ENCODE data around the gene FGR.
"Not testable (repeated sequence)": the region's sequence is repeated elsewhere in the genome, so short reads cannot be mapped to it uniquely, and the experiment has no call there.

FGR gene

DNA sequence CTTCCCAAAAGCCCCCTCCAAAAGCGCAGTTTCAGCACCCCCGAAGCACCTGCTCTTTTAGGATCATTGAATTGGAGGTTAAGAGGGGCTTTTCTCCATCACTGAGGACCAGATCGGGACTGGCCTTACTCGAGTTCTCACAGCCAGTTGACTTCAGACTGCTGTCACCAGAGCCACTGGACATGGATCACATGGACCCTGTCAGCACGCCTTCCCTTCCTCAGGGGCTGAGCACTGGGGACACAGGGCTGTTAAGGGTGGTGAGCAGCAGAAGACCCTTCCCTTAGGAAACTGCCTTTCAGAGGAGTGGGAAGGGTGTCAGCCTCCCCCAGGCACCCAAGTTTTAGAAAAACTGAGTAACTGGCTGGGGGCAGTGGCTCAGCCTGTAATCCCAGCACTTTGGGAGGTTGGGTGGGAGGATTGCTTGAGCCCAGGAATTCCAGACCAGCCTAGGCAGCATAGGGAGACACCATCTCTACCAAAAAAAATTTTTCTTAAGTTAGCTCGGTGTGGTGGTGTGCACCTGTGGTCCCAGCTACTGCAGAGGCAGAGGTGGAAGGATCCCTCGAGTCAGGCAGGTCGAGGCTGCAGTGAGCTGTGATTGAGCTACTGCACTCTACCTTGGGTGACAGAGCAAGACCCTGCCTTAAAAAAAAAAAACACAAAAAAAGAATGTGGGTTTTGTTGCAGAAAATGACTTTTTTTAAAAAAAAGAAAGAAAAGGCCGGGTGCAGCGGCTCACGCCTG lies 584 bp upstream of the FGR start:
- no peak overlapping the region for H3K4me3 ChIP-seq (ENCODE audit: low read depth, low read length)

DNA sequence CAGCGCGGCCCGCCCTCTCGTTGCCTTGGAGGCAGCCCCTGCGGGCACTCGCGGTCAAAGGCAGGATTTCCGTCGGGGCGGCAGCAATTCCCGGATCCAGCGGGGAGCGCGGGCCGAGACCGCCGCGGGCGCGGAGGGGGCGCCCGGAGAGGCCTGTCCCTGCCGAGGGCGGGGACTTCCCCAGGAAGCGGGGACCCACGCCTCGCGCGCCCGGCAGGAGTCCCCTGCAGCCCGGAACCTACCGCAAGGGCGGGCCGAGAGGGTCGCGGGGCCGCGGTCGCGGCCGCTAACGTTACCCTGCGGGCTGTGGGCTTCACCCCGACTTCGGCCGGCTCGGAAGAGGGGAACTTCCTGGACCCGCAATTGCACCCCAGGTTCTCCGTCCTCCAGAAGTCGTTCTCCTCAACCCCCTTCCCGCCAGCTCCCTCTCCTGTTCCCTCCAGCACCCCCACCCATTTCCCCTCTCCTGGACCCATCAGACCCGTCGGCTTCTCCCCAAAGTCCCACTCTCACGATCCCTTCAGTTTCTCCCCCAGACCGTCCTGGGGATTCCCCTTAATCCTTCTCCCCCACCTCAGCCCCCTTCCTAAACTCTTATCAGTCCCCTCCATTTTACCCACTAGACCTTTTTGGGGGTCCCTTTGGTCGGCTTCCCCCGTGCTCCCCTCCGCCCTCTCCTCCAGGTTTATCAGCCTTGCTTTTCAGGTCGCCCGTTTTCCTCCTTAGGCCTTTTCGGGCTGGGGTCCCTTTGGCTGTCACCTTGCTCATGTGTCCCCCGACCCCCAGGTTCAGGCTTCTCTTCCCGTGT lies 604 bp downstream of the FGR start:
- peak overlapping the region; percentile 40 for H3K4me3 ChIP-seq (ENCODE audit: low read depth, low read length)

DNA sequence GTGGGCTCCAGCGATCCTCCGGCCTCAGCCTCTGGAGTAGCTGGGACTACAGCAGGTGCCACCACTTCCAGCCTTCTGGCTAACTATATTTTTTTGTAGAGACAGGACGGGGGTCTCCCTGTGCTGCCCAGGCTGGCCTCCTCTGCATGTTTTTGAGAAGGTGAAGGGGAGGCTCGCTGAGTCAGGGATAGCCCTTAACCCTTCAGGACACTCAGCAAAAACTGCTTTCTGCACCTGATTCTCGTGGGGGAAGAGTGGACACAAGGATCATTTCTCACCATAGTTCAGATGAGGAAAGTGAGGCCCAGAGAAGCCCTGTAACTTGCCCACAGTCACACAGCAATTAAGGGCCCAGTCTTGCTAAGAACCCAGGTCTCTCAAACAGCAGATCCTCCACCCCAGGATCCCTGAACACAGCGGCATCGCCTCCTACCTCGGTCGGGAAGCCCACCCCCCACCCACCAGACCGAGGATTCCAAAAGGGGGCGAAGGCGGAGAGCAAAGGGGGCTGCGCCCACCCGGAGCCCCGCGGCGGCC lies 1.3 kb downstream of the FGR start:
- peak overlapping the region; percentile 40 for H3K4me3 ChIP-seq (ENCODE audit: low read depth, low read length)

DNA sequence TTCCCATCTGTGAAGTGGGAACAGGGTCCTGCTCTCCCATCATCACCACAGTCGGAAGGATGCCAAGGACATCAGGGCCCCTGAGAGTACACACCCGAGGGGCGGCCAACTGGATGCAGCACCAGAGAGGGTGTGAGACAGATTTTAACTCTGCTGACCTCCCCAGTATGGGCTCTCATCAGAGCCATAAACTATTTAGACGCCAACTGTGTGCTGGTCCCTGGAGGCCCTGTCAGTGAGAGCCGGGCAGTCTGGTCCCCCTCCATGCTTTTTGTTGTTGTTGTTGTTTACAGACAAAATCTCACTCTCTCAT lies 1.7 kb downstream of the FGR start:
- no peak overlapping the region for H3K4me3 ChIP-seq (ENCODE audit: low read depth, low read length)

DNA sequence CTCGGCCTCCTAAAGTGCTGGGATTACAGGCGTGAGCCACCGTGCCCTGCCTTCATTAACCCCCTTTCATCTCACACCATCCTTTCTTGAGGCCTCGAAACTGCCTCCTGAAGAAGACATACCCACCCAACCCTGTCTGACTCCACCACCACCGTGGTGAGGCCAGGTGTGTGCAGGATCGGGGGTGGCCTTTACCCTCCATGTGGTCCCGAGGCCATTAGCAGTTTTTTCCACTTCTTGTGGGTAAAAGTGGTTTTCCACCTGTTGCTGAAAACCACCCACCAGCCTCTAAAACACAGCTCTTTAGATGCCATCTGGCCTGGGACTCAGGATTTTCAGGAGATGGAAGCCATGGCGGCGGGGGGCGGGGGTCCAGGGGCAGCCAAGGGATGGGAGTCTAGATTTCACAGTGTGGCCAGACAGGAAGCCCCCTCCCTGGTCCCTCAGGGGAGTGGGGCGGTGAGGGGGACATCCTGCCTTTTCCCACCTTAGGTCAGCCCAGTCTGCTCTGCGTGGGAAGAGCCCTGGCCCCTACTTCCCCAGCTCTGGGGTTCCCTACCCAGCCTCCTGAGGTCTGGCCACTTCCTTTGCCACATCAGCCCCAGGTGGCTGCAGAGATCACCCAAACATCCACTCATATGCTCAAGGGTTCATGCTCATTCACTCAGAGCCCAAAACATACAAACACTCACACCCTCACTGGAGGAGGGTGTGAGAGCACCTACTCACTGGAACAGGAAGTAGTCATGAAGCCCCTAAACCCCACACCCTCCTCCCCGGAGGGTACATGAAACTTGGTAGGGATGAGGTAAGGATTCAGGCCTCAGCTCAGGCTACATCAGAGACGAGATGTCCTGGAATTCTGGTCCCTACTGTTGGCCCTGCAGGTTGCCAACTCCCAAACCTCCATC lies 2.3 kb downstream of the FGR start:
- H3K4me3 ChIP-seq (ENCODE audit: low read depth, low read length): no peak overlapping the region

DNA sequence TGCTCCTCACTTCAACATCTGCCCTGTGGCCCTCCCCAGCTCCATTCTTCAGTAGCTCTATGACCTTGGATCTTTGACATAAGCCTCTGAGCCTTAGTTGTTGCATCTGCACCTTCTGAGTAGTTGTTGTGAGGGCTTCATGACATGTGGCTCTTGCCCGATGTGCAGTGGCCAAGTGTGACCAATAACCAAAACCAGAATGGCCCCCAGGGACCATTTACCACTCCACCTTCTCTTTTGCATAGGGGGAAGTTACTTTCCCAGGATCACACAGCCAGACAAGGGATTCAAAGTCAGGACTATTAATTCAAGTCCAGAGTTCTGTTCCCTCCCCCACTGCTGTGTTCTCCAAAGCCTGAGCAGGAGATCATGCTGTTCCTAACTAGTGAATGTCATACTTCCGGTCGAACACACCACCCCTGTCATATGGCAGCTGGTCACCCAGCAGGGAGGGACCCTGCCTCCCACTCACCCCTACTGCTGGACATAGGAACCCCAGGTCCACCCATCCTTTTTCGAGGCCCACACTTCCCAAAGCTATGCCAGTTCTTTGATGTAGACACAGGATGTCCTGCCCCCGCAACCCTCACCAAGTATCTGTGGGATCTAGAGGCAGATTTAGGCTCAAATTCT lies 4.0 kb downstream of the FGR start:
- no peak overlapping the region for H3K4me3 ChIP-seq (ENCODE audit: low read depth, low read length)

DNA sequence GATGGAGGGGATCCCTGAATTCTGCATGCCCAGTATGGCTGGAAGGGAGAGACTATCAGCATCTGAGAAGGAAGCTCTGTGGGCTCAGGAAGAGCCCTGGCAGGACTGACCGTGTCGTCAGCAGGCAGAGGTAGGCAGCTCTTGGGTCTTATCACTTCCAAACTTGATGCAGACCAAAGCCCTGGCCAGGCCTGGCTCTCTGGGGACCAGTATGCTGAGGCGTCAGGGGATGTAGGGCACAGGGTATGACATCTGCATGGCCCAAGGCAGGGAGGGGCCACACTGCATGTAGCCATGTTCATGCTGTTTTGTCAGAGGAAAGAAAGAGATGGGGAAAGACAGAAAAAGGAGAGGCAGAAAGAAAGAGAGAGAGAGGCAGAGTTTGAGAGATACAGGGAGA lies 6.3 kb downstream of the FGR start:
- no peak overlapping the region for H3K4me3 ChIP-seq (ENCODE audit: low read depth, low read length)

DNA sequence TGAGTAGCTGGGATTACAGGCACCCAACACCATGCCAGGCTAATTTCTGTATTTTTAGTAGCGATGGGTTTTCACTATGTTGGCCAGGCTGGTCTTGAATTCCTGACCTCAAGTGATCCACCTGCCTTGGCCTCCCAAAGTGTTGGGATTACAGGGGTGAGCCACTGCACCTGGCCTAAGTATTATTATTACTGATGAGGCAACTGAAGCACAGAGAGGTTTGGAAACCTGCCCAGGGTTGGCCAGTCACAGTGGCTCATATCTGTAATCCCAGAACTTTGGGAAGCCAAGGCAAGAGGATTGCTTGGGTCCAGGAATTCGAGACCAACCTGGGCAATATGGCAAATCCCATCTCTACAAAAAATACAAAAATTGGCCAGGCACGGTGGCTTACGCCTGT lies 7.3 kb downstream of the FGR start:
- not testable (repeated sequence) for H3K4me3 ChIP-seq (ENCODE audit: low read depth, low read length)

DNA sequence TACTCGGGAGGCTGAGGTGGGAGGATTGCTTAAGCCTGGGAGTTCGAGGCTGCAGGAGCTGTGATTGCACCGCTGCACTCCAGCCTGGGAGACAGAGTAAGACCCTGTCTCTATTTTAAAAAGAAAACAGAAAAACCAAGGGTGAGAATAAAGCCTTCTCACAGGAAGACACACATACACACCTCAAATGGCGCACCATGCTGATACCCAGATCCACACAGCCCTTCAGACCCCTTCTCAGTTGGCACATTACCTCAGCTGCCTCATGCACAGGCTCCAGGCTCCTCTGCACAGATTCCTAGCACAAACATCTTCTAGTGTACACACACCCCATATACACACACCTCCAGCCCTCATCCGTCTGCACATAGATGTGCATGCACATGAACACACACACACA lies 7.9 kb downstream of the FGR start:
- H3K4me3 ChIP-seq (ENCODE audit: low read depth, low read length): no peak overlapping the region

DNA sequence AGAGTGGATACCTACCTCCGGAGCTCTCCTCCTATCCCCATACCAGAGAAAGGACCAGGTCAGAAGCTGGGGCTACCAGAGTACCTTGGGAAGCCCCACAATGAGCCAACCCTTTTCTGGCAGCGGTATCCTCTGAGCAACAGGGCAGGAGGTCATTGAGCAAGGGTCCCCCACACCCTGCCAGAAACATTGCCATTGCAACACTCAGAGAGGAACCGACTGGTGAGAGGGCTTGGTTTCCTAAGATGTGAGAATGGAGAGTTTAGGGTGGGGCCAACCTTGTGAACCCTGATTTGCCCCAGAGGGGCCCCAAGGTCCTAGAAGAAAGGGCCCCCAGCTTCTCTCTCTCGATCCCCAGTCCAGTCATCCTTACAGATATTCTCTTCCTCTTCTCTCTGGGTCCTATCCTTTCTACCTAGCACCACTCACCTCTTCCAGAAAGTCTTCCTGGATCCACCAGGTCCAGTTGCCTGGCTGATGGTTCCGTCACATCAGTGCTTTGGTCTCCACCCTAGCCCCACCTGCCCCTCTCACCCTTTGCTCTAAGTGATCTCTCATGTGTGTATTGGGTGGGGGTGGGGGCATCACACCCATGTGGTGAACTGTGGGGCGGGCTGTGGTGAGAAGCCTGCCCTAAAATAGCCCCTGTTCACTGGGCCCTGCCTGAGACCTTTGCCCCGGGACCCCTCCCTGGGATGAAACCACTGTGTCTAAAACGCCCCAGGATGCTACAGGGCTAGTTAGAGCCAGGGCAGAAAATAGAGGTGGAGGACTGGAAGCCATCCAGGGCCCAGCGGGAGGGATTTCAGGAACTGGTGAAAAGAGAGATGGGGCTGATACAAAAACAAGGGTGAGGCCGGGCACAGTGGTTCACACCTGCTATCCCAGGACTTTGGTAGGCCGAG lies 8.7 kb downstream of the FGR start:
- H3K4me3 ChIP-seq (ENCODE audit: low read depth, low read length): no peak overlapping the region

DNA sequence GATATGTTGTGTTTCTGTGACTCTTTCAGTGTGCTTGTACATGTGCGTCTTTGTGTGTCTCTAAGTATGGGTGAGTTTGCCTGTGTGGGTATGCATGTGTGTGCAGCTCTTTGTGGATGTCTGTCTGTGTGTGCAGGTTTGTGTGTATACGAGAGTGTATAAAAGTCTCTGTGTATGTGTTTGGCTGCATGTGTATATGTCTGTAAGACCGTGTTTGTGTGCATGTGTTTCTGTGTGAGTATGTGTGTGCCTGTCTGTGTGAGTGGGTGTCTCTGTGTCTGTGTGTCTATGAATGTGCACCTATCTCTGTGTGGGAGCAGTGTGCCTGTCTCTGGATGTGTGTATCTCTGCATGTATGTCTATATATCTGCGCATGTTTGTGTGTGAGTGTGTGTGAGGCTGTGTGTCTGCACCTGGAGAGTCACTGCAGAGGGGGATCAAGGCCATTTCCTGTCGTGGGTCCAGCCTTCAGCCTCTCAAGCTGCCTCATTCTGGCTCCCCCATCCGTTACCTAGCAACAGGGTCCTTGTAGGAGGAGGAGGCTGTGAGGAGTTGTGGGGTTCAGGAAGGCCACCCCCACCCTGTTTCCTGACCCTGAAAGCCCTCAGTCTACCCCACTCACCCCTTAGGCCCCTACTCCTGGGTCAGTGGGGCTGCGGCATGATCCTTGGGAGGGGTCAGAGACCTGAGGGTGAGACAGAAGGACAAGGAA lies 10.4 kb downstream of the FGR start:
- no peak overlapping the region for H3K4me3 ChIP-seq (ENCODE audit: low read depth, low read length)

DNA sequence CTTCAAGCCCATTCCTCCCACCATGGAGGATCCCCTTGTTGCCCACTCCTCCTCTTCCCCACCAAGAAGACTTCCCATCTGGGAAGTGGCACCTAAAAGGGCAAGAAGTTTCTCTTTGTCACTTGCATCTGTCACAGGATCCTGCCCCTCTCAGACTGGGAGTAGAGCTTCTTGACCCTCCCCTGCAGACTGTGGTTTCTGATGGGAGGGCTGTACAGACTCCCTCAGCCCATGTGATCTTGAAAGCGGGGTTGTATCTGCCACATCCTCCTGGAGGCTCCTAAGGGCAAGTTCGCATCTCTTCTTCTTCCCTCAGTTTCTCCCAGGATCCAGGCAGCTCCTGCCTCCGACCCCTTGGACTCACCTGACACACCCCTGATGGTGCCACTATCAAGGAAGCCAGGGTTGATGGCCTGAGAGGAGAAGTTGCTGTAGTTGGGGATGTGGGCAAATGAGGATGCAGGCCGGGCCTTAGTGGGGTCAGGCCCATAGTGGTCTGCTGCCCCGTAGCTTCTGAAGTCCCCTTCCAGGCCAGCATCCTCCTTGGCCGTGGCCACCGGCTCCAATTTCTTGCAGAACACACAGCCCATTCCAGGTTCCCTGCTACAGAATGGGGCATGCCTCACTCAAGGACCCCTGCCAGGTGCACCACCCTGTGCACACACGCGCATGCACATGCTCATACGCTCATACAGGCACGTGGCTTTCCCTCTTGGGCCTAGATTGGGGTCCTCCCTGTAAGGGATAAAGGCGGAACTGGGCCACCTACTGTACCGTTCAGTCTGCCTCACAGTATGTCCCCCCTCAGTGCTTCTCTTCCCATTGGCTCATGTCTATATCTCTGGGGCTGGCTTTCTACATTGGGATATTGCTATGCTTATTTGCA lies 11.4 kb downstream of the FGR start:
- H3K4me3 ChIP-seq (ENCODE audit: low read depth, low read length): no peak overlapping the region

DNA sequence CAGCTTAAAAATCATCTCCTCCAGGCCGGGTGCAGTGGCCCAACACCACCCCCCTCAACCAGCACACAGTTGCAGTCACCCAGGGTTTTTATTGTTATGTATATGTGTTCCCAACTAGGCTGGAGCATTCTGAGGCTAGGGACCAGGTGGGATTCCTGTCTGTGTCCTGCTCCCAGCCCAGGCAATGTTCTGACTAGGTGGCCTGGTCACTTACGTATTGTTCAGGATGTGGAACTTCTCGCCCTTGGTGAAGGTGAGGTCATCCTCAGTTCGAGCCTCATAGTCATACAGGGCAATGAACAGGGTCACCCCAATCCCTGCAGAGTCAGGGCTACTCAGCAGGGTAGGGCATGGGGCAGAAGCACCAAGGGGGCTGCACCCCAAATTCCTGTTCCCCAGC lies 12.2 kb downstream of the FGR start:
- H3K4me3 ChIP-seq (ENCODE audit: low read depth, low read length): no peak overlapping the region

DNA sequence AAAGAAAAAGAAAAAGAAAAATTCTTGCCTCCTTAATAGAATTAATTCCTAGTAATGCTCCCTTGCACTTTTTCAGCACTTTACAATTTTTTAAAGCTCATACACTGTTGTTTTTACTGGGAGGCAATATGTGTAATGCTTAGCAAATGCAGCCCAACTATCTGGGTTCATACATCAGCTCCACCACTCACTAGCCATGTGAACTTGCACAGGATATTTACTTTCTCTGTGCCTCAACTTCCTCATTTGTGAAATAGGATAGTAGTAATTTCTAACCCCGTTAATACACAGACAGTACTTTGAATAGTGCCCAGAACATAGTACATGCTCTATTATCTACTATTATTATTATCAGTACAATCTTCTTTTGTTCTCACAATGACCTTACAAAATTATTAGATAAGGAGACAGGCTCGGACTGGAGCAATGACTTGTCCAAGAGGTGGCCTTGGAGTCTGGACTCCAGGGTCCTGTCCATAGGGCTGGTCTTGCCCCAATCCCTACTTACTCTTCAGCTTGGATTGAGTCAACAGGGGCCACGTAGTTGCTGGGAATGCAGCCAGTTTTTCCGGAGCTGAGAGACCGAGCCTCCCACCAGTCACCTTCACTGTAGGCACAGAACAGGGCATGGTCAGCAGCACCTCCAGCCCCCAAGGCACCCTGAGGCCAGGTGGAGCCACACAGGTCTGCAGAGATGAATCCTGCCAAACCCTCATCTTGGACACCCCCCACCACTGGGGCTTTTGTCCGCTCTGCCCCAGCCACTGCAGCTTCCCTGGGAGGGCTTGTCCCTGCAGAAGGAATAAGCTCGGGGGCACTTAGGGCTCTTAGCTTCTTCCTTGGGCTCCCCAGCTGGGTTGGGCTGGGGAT lies 13.7 kb downstream of the FGR start:
- H3K4me3 ChIP-seq (ENCODE audit: low read depth, low read length): no peak overlapping the region

DNA sequence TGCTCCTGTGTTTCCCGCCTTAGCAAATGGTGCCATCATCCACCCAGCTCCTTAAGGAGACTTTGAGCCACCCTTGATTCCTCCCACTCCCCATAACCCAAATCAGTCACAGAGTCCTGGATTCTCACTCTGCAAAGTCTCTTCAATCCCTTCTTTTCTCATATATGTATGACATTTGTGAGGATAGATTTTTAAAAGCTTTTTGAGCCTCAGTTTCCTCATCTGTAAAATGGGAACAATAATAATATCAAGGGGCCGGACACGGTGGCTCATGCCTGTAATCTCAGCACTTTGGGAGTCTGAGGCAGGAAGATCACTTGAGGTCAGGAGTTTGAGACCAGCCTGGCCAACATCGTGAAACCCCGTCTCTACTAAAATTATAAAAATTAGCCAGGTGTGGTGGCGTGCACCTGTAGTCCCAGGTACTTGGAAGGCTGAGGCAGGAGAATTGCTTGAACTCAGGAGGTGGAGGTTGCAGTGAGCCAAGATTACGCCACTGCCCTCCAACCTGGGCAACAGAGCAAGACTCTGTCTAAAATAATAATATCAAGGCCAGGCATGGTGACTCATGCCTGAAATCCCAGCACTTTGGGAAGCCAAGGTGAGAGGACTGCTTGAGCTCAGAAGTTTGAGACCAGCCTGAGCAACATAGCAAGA lies 15.1 kb downstream of the FGR start:
- not testable (repeated sequence) for H3K4me3 ChIP-seq (ENCODE audit: low read depth, low read length)

DNA sequence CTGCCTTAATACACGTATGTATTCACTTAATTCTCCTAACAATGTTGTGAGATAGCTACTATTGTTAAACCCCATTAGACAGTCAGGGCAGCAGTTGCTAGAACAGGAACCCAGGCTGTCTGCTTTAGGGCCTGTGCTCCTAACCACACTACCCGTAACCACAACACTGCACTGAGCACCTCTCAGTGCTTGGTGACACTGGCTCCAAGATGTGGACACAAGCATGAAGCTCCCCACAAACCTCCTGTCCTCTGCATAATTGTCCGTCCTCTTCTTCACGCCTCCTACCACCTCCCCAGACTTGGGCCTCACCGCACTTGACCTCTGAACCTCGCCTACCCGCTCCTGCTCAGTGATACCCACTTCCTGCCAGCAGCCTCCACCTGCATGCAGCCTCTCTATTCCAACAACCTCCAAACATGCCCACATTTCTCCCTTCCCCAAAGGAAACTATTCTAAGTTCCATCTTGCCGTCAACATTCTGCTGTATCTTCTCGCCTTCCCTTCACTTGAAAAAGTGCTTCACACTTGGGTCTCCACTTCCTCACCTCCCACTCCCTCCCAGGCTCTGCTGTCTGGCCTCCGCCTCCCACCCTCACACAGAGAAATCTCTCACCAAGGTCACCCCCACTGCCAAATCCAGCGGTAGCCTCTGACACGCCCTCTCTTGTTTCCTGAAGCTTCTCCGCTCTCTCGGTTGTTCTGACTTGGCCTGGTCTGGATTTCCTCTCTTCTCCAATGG lies 16.5 kb downstream of the FGR start:
- no peak overlapping the region for H3K4me3 ChIP-seq (ENCODE audit: low read depth, low read length)

Measured in iPS-11a (cell line).